ENCODE data around the gene NAALADL2.

Gene NAALADL2

DNA sequence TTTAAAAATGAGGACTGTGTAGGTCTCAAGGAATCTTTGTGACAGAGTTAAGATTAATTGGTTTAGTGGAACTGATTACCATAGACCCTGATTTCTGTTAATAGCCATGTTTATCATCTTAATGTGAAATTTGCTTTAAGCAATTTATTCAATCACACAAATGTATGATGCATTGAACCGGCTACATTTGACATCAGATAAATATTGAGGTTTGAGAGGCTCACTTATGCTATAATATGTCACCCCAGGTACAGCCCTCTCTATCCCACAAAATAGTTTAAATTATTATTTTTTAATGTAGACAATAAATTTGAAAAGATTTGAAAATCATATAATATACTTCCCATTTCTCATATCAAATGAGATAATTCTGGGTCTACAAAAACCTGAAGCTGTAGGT lies 413.3 kb downstream of the NAALADL2 start:
- no peak for DNase-seq

DNA sequence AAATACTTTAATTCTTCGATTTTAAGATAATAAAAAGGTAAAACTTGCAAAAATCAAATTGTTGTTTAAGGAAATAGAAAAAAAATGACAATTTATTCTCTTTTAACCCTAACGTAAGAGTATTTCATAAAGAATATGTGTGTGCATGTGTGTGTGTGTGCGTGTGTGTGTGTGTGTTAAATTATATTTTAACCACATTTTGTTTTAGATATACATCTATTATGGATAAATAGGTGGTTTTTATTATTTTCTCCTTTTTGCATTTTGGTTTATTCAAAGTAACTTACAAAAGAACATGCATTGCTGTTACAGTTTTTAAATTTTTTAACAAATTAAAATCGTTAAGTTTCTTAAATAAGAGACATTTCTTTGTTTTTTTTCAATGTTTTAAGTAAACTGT lies 414.4 kb downstream of the NAALADL2 start:
- DNase-seq = no peak

GRCh38 chr3:175274056-175274455 lies 414.9 kb downstream of the NAALADL2 start:
- no peak for DNase-seq

DNA sequence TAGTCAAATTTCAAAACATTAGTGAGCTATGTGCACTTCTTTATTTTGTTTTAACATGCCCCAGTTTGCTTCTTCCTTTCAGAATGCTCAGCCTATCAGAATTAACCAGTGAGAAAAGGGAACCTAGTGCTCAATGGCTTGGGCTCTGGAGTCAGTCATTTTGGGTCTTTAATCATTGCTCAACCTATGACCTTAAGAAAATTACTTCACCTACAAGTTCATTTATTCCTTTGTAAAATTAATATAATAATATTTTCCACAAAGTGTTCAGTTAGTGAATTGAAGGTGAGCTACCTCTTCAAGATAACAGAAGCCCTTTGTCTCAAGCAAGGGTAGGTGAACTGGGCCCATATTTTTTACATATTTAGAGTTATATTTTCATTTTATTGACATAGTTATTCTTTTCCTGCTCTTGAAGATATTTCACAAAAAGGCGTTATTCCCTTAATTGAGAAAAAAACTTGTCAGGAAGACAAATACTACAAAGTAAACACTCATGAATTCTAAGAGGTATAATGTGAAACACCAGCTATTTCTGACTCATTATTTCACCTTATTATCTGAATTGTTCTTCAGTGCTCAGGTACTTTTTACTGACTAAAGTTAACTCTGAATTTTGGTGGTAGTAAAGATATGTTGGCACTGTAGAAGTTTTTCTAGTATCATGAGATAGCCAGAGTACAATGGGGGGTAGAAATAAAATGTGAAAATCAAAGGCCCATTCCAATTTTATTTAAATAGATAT lies 415.5 kb downstream of the NAALADL2 start:
- peak; percentile 1 for DNase-seq

GRCh38 chr3:175278680-175279079 lies 419.5 kb downstream of the NAALADL2 start:
- no peak for DNase-seq

- no peak for DNase-seq
Measured at GRCh38 chr3:175279457-175279856, 420.3 kb downstream of the NAALADL2 start.

GRCh38 chr3:175279911-175280310 lies 420.8 kb downstream of the NAALADL2 start:
- no peak for DNase-seq

GRCh38 chr3:175287361-175287963 lies 428.3 kb downstream of the NAALADL2 start:
- no peak for DNase-seq

GRCh38 chr3:175288621-175289020 lies 429.5 kb downstream of the NAALADL2 start:
- no peak for DNase-seq

- no peak for DNase-seq
Measured at GRCh38 chr3:175294793-175295192, 435.7 kb downstream of the NAALADL2 start.

DNA sequence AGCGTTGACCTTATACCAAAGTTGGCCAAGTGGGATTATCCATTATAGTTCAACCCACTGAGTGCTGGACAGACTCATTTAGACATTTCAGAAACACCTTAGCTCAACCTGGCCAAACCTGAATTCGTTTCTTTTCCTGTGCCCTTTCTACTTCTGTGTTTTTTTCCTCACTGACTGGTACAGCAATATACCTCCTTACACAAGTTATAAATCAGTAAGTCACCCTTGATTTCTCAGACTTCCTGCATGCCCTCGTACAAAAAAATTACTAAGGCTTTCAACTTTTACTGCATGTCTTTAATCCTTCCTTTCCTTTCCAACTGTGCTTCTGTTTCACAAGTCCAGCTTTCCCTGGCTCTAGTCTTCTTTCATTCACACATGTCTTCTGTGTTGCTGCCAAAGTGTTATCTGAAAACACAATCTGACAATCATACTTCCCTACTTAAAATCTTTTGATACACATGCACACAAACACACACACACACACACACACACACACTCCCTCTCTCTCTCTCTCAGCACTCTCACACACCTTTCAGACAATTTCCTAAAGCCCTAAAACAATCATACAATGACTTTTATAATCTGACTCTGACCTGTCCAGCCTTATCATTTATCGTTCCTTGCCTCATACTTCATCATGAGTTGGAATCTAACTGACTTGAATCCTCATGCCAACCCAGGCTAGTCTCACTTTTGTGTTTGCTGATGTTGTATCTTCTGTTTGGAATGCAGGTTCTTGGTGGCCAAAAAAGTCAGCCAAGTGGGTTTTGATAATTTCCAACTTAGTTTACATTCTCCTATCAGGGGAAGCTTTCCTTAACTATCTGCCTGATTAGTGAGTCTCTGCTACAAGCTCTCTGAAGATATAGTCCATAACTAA lies 436.4 kb downstream of the NAALADL2 start:
- no peak for DNase-seq

GRCh38 chr3:175297216-175297615 lies 438.1 kb downstream of the NAALADL2 start:
- DNase-seq = no peak

DNA sequence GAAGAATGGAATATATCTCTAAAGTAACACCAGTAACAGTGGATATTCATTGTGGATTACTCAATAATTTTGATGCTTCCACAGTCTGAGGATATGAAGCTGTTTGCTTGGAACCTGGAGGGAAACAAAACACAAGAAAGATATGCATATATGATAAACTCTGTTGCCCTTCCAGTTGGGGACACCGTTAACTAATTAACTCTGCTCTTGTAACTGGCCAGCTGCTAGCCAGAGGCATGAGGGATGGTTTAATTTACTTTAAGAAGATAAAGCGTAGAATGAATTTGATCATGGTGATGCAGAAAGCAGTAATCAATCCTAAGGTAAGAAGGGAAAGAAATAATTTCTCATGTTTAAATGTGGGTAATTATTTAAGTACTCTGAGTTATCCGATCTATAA lies 442.6 kb downstream of the NAALADL2 start:
- no peak for DNase-seq

DNA sequence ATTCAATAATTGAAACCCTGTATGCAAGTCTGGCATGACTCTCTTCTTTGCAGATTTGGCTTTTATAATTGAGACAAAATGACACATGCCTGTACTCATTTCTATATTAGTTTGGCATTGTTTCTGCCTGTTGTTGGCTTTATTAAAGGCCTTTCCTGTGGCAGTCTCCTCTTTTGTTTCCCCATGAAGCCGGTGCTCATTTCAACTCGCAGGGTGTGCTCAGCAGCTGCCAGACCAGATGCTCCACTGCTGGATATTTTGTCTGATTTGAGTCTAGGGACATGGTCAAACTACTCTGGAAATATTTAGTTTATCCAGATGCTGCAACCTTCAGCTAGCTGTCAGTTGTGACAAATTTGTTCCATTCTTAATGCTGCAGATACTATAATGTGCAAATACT lies 445.3 kb downstream of the NAALADL2 start:
- no peak for DNase-seq

DNA sequence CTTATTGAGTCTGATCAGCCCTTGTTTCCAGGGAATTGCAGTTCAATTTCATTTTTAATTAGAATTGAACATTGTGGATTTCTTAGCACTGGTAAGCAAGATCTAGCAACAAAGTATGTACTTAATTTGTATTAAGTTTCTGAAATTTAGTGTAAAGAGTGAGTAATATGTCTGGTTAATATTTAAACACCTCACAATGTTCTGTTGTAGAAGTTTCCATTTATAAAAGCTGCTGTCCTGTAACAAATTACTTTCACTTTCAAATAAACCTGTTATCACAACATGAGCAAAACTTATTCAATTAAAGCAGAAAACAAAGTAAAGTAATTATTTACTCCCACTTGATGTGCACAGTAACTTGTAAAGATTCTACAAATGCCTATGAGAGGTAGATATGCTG lies 448.5 kb downstream of the NAALADL2 start:
- no peak for DNase-seq

DNA sequence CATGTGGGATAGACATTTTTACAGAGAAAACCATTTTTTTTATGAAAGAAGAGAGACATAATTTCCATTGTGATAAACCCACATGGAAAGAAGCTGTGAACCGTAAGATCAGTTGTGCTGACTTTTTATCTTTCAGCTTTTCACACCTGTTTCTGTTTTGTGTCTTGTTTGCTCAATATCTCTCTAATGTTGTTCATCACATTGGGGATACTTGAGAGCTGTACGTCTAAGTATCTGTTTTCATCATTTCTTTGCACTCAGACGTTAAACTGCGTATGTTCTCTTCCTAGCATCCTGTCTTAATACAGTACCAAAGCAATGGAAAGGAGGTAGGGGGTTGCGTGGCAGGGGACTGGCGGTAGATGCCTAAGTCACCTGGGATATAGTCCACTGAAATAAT lies 449.0 kb downstream of the NAALADL2 start:
- no peak for DNase-seq

DNA sequence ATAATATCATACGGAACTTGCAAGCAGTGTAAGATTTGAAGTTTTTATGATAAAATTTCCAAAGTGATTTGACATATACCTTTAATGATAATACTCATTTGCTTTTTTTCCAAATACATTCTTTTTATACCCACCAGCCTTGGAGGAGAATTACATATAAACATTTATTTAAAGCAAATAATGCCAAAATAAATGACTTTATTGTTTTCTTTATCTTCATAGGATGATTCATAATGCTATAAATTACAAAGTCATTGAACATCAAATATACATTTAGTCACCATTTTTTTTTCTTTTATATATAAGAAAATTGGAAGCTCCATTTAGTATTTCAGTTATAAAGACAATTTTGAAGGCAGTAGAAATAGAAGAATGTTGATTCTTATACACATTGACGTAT lies 450.9 kb downstream of the NAALADL2 start:
- DNase-seq = no peak

- no peak for DNase-seq
Measured at GRCh38 chr3:175311404-175311803, 452.3 kb downstream of the NAALADL2 start.

- no peak for DNase-seq
Measured at GRCh38 chr3:175311946-175312345, 452.8 kb downstream of the NAALADL2 start.

GRCh38 chr3:175312791-175313190 lies 453.7 kb downstream of the NAALADL2 start:
- DNase-seq = no peak

DNA sequence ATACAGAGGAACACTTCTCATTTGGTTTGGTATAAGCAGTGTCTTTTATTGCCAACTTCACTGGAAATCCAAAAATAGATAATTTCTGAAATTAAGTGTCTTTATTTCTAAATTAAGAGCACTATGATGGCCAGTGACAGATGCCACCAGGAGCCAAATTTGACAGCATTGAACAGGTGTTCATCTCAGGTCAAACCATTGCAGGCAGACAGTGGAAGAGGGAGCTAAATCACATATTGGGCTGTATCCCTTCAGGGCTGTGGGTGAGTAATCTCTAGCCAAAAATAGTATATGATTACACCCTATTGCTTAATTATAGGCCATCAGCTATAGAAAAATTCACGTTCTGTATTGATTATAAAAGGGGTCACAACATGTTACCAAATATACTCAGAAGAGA lies 457.7 kb downstream of the NAALADL2 start:
- DNase-seq = no peak

DNA sequence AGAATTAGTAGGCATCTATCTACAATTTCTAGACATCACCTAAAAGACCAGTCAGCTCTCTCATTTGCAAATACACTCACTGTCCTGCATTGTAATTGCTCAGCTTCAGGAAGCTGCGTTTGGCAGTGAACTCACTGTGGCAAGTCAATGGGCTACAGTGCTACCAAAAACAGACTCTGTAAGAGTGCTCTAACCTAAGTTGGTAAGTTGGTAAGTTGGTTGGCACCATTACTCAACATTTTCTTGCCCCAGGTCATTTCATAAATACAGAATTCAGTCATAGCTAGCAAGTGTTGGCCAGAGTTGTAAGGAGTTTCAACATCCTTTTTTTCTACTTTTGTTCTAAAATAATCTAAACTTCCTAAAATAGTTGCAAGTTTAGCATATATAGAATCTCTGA lies 466.3 kb downstream of the NAALADL2 start:
- DNase-seq = no peak

DNA sequence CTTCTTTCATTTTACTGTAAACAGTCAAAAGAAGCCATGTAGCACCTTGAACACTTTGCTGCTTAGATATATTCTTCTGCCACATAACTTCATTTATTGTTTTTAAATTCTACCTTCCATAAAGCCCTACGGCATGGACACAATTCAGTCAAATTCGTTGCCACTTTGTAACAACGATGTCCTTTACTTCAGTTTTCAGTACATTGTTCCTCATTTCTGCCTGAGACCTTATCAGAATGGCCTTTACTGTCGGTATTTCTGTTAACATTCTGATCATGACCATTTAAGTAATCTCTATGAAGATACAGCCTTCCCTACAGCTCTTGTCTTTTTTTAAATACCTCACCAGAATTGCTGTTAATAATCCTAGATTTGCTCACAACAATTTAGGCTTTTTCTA lies 466.9 kb downstream of the NAALADL2 start:
- DNase-seq = no peak

DNA sequence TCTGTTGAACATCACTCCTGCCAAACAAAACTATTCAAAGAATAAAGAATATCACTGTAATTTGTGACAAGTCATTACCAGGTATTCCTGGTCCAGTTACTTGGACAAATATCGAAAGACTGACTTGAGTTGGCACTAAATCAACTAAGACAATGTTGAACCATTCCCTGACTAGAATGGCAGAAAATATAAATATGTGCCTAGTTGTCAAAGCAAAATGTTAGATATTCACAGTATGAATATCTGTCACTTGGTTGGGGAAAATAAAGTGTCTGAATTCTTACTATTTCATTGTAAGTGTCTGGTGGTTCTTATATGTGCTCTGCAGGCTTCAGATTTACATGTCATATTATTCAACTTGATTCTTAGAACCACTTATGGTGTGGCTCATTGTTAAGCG lies 470.2 kb downstream of the NAALADL2 start:
- no peak for DNase-seq
